Mesenchymal stem cell (in vitro differentiated cells and primary cell): ENCODE measurements around the gene MPDU1.

ENCODE experiments used
- DNase-seq: peaks from one replicate; pipeline ENCODE4 v3.0.0-alpha.2; 2013
- H2AFZ ChIP-seq: one replicate; pipeline ENCODE4 v1.6.1; 2013; ENCODE audit warnings: low read depth, mild to moderate bottlenecking, control low read depth, inconsistent platforms, low read length, moderate library complexity
- H2AK5ac ChIP-seq: 2 replicates; pipeline ENCODE4 v1.6.1; 2013; ENCODE audit warnings: low read length, moderate library complexity, mild to moderate bottlenecking, inconsistent platforms; ENCODE audit not compliant: severe bottlenecking
- H2BK120ac ChIP-seq: one replicate; pipeline ENCODE4 v1.6.1; 2013; ENCODE audit warnings: low read depth, mild to moderate bottlenecking, inconsistent platforms, low read length, moderate library complexity
- H2BK12ac ChIP-seq, 2 experiments: one replicate each; pipeline ENCODE4 v1.6.1; 2013; ENCODE audit warnings: inconsistent platforms in 2 of 2, low read length in 2 of 2, mild to moderate bottlenecking in 2 of 2, moderate library complexity in 2 of 2, control low read depth in 1 of 2
- H2BK15ac ChIP-seq: one replicate; pipeline ENCODE4 v1.6.1; 2013; ENCODE audit warnings: mild to moderate bottlenecking, low read depth, inconsistent platforms; ENCODE audit not compliant: poor library complexity, severe bottlenecking
- H2BK5ac ChIP-seq: 2 replicates; pipeline ENCODE4 v1.6.1; 2013; ENCODE audit warnings: low read depth, mild to moderate bottlenecking, low read length, control low read depth, inconsistent platforms; ENCODE audit not compliant: poor library complexity, severe bottlenecking
- H3K14ac ChIP-seq, 2 experiments: one replicate each; pipeline ENCODE4 v1.6.1; 2013; ENCODE audit warnings: inconsistent platforms in 2 of 2, low read length in 2 of 2, control low read depth in 1 of 2, mild to moderate bottlenecking in 1 of 2, moderate library complexity in 1 of 2
- H3K18ac ChIP-seq, 2 experiments: one replicate each; pipeline ENCODE4 v1.6.1; 2013; ENCODE audit warnings: inconsistent platforms in 2 of 2, low read length in 2 of 2, control low read depth in 1 of 2, low read depth in 1 of 2, mild to moderate bottlenecking in 1 of 2
- H3K23ac ChIP-seq, 2 experiments: one replicate each; pipeline ENCODE4 v1.6.1; 2013; ENCODE audit warnings: inconsistent platforms in 2 of 2, low read length in 2 of 2, mild to moderate bottlenecking in 2 of 2, moderate library complexity in 2 of 2, control low read depth in 1 of 2
- H3K27ac ChIP-seq: 2 replicates; pipeline ENCODE4 v1.5.1; 2013; ENCODE audit warnings: mild to moderate bottlenecking, moderate library complexity, low read length, control low read depth, inconsistent platforms; ENCODE audit not compliant: poor library complexity, severe bottlenecking
- H3K27me3 ChIP-seq, 2 experiments: 2 replicates each; pipeline versions ENCODE4 v1.6.1 to v1.7.0; 2013; ENCODE audit warnings: low read length in 2 of 2, mild to moderate bottlenecking in 2 of 2, moderate library complexity in 2 of 2, control low read depth in 1 of 2, inconsistent platforms in 1 of 2; ENCODE audit not compliant: control insufficient read depth in 1 of 2, insufficient read depth in 1 of 2
- H3K36me3 ChIP-seq, 2 experiments: 2 replicates each; pipeline versions ENCODE4 v1.6.1 to v1.7.0; 2013; ENCODE audit warnings: low read length in 2 of 2, control low read depth in 1 of 2, inconsistent platforms in 1 of 2, low read depth in 1 of 2, mild to moderate bottlenecking in 1 of 2; ENCODE audit not compliant: insufficient read depth in 2 of 2, control insufficient read depth in 1 of 2
- H3K4ac ChIP-seq, 2 experiments: one replicate each; pipeline ENCODE4 v1.6.1; 2013; ENCODE audit warnings: inconsistent platforms in 2 of 2, low read length in 2 of 2, mild to moderate bottlenecking in 2 of 2, moderate library complexity in 2 of 2, control low read depth in 1 of 2, low read depth in 1 of 2
- H3K4me1 ChIP-seq: 2 replicates; pipeline ENCODE4 v1.6.1; 2013; ENCODE audit warnings: low read depth, low read length, control low read depth; ENCODE audit not compliant: control insufficient read depth, insufficient read depth
- H3K4me2 ChIP-seq: 2 replicates; pipeline ENCODE4 v1.6.1; 2013; ENCODE audit warnings: low read length, mild to moderate bottlenecking, inconsistent platforms; ENCODE audit not compliant: poor library complexity, severe bottlenecking
- H3K4me3 ChIP-seq, 2 experiments: 2 replicates each; pipeline versions ENCODE4 v1.5.1 to v1.7.0; 2013; ENCODE audit warnings: low read length in 2 of 2, mild to moderate bottlenecking in 2 of 2, control low read depth in 1 of 2, low read depth in 1 of 2; ENCODE audit not compliant: insufficient read depth in 1 of 2
- H3K79me1 ChIP-seq: replicated peaks from 2 replicates; pipeline ENCODE4 v1.6.1; 2013; ENCODE audit warnings: mild to moderate bottlenecking, control low read depth, low read length, inconsistent platforms; ENCODE audit not compliant: poor library complexity, severe bottlenecking
- H3K9ac ChIP-seq: 2 replicates; pipeline ENCODE4 v1.7.0; 2013; ENCODE audit warnings: mild to moderate bottlenecking, low read length, moderate library complexity
- H3K9me3 ChIP-seq: 2 replicates; pipeline ENCODE4 v1.7.0; 2013; ENCODE audit warnings: mild to moderate bottlenecking, low read length; ENCODE audit not compliant: control insufficient read depth
- H4K8ac ChIP-seq: one replicate; pipeline ENCODE4 v1.6.1; 2013; ENCODE audit warnings: inconsistent platforms, mild to moderate bottlenecking, low read length, moderate library complexity
- H4K91ac ChIP-seq: one replicate; pipeline ENCODE4 v1.6.1; 2013; ENCODE audit warnings: mild to moderate bottlenecking, low read length, inconsistent platforms
- WGBS: methylation state at CpG from one replicate; pipeline ENCODE4 v1.1.7; 2013; ENCODE audit warnings: mixed read lengths; 5-methylcytosine and 5-hydroxymethylcytosine counted together

MPDU1 gene

DNA sequence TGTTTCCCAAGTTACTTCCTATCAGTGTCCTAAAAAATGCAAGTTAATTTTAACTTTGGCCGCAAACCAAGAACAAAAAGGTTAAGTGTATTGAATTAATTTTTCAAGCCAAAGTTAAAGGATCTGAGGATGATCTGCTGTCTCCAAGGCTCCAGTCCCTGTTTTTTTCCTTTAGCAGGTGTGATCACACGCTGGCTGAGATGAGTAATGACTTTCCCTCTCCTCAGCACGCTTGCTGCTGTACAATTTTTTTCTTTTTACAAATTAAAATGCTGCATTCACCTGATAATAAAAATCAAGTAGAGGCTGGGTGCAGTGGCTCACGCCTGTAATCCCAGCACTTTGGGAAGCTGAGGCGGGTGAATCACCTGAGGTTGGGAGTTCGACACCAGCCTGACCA lies 38.7 kb upstream of the MPDU1 start:
- Histone ChIP-seq H4K8ac (no peak overlapping the region), H2BK15ac (no peak overlapping the region), H3K9me3 (no peaks in the 10 kb centered on the region), H2BK120ac (no peak overlapping the region), H3K4me1 (peaks cover 15% of the 10 kb centered on the region), H3K23ac (no peak overlapping the region), H3K4me2 (no peak overlapping the region), H3K9ac (no peak overlapping the region), H2BK12ac (no peak overlapping the region), H3K14ac (no peak overlapping the region), H3K27me3 (peaks cover 14% of the 10 kb centered on the region in 2 experiments), H3K4me3 (no peak overlapping the region), H3K36me3 (no peaks in the 10 kb centered on the region), H3K18ac (no peak overlapping the region), H3K79me1 (peaks cover 3% of the 10 kb centered on the region), H2BK5ac (no peak overlapping the region), H2AK5ac (no peak overlapping the region), H2AFZ (no peak overlapping the region), H3K27ac (no peak overlapping the region), H4K91ac (no peak overlapping the region), H3K4ac (no peak overlapping the region)
- WGBS: 75% methylated on average over 6 of the region's 6 CpGs
- no peak for DNase-seq

DNA sequence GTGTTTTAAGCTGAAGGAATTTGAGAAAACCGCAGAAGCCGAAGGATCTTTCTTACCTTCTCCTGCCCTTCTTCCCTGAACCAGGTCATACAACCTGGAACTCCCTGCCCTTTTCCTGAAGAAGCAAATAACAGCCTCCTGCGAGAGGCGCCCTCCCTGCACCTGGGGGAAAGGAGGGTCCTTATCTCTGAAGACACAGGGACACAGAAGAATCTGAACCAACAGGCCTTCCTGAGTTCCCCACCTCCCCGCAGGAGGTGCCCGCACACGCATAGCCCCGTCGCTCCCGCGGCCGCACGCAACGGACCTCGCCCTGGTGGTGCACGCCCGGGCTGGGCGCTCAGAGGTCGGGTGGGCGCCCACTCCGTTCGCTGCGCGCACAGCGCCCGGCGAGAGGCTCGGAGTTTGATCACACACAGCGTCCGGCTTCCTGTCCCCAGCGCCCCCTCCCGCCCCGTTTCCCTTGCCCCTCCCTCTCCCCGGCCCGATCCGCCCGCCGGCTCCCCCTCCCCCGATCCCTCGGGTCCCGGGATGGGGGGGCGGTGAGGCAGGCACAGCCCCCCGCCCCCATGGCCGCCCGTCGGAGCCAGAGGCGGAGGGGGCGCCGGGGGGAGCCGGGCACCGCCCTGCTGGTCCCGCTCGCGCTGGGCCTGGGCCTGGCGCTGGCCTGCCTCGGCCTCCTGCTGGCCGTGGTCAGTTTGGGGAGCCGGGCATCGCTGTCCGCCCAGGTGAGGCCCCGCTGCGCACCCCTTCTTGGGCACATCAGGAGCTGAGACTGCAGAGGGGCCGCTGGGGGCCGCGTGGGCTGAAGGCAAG lies 34.9 kb upstream of the MPDU1 start, which contains the start of gene TNFSF12:
Gene TNFSF12 (plus strand): TSS at position 474 of the 816 bp plus-strand sequence. CDS start 96 bp downstream, at position 570.
- Histone ChIP-seq H3K4me1 (peaks cover 15% of the 10 kb centered on the region), H3K23ac (peak within 1 kb of the TSS in 1 of 2 experiments; percentile 79), H4K91ac (peak within 1 kb of the TSS; percentile 97), H3K36me3 (peaks cover 4% of the 10 kb centered on the region in 2 experiments), H2AK5ac (no peak within 1 kb of the TSS), H3K4me2 (peak within 1 kb of the TSS; percentile 99), H3K14ac (peak within 1 kb of the TSS in 1 of 2 experiments; percentile 93), H3K79me1 (peaks cover 3% of the 10 kb centered on the region), H3K4ac (peak within 1 kb of the TSS; percentile 92 to 93), H2AFZ (peak within 1 kb of the TSS; percentile 92), H3K4me3 (peak within 1 kb of the TSS; percentile 79 to 84), H2BK15ac (peak within 1 kb of the TSS; percentile 95), H2BK120ac (peak within 1 kb of the TSS; percentile 91), H2BK5ac (peak within 1 kb of the TSS; percentile 9), H2BK12ac (peak within 1 kb of the TSS; percentile 77 to 85), H3K9ac (peak within 1 kb of the TSS; percentile 86), H3K27me3 (peaks cover 0 to under 1% of the 10 kb centered on the region in 2 experiments), H4K8ac (peak within 1 kb of the TSS; percentile 99), H3K18ac (peak within 1 kb of the TSS; percentile 84 to 99), H3K9me3 (no peaks in the 10 kb centered on the region), H3K27ac (no peak within 1 kb of the TSS)
- WGBS: 6% methylated on average over 39 of the region's 65 CpGs
- peak; percentile 40 for DNase-seq

DNA sequence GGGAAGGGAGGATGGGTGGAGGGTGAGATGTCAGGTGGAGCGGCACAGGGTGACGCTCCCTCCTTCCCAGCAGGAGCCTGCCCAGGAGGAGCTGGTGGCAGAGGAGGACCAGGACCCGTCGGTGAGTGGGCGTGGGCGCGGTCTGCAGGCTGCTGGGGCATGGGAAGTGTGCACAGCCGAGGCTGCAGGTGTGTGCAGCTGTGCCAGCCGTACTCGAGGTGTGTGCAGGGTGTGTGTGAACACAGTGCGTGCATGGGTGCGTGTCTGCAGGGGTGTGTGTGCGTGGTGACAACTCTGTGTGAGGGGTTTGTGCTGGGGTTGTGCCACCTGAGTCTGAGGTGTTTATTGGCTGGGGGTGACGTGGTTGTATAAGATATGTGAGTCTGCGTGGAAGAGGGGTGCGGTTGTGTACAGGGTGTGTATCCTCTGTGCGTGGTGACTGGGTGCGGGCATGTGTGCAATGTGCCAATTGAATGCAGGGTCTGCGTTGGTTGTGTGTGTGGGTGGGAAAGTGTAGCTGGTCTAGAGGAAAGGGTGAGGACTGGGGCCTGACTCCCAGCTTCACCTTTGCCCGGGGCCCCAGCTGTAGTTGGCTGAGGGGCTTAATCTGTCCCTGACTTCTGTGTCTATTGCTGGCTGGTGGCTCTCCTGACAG lies 34.1 kb upstream of the MPDU1 start:
- Histone ChIP-seq H3K4ac (peak overlapping the region in 1 of 2 experiments; percentile 93), H2BK15ac (no peak overlapping the region), H2AFZ (peak overlapping the region; percentile 89), H2AK5ac (no peak overlapping the region), H3K4me1 (peaks cover 15% of the 10 kb centered on the region), H3K18ac (peak overlapping the region; percentile 29 to 82), H3K27ac (no peak overlapping the region), H3K14ac (peak overlapping the region in 1 of 2 experiments; percentile 57), H2BK120ac (peak overlapping the region; percentile 91), H4K8ac (peak overlapping the region; percentile 99), H3K23ac (peak overlapping the region in 1 of 2 experiments; percentile 10), H2BK12ac (peak overlapping the region; percentile 75 to 77), H2BK5ac (no peak overlapping the region), H3K36me3 (peaks cover 5 to 6% of the 10 kb centered on the region in 2 experiments), H3K9ac (peak overlapping the region; percentile 86), H3K79me1 (peaks cover 3% of the 10 kb centered on the region), H3K9me3 (no peaks in the 10 kb centered on the region), H4K91ac (peak overlapping the region; percentile 95), H3K4me2 (peak overlapping the region; percentile 99), H3K27me3 (no peaks in the 10 kb centered on the region), H3K4me3 (peak overlapping the region; percentile 79 to 84)
- peak; percentile 10 for DNase-seq
- 80% methylated on average over 20 of the region's 20 CpGs for WGBS

- H3K79me1 ChIP-seq: peaks cover 3% of the 10 kb centered on the region
- 85% methylated on average over 6 of the region's 6 CpGs for WGBS
- H4K8ac ChIP-seq: no peak overlapping the region
- peaks cover 5 to 6% of the 10 kb centered on the region in 2 experiments for H3K36me3 ChIP-seq
- no peak overlapping the region for H3K23ac ChIP-seq
- H3K27ac ChIP-seq: no peak overlapping the region
- H3K4me1 ChIP-seq: peaks cover 15% of the 10 kb centered on the region
- no peak overlapping the region for H2BK120ac ChIP-seq
- H2AK5ac ChIP-seq: no peak overlapping the region
- no peak overlapping the region for H3K18ac ChIP-seq
- no peak overlapping the region for H4K91ac ChIP-seq
- no peak overlapping the region for H2BK15ac ChIP-seq
- no peak for DNase-seq
- no peak overlapping the region for H2BK5ac ChIP-seq
- no peak overlapping the region for H3K9ac ChIP-seq
- no peaks in the 10 kb centered on the region for H3K9me3 ChIP-seq
- no peak overlapping the region for H2AFZ ChIP-seq
- no peak overlapping the region for H3K4me3 ChIP-seq
- no peak overlapping the region for H2BK12ac ChIP-seq
- H3K4me2 ChIP-seq: no peak overlapping the region
- no peaks in the 10 kb centered on the region for H3K27me3 ChIP-seq
- H3K4ac ChIP-seq: no peak overlapping the region
- no peak overlapping the region for H3K14ac ChIP-seq
Observed at GRCh38 chr17:7550344-7550743, 33.3 kb upstream of the MPDU1 start.
